ENCODE measurements around the gene WDR53.
"Not testable (repeated sequence)": the region's sequence is repeated elsewhere in the genome, so short reads cannot be mapped to it uniquely, and the experiment has no call there.

WDR53 gene

DNA sequence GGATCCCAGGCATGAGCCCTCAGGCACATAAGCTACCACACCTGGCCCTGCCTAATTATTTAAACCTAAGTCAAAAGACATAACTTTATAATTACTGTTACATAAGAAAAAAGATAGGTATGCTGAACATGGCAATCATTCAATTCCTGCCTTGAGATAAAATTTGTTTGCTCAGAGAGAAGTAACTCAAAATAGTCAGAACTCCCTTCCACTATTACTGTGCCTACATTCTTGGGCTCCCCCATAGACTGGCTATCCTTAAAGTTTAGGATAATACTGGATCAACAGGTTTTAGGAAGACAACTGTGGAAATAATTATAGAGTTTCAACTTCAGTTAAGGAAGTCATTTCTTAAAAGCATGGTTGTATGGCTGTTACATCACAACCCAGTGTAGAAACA is 9.9 kb downstream of the WDR53 start:
- no peak for DNase-seq

DNA sequence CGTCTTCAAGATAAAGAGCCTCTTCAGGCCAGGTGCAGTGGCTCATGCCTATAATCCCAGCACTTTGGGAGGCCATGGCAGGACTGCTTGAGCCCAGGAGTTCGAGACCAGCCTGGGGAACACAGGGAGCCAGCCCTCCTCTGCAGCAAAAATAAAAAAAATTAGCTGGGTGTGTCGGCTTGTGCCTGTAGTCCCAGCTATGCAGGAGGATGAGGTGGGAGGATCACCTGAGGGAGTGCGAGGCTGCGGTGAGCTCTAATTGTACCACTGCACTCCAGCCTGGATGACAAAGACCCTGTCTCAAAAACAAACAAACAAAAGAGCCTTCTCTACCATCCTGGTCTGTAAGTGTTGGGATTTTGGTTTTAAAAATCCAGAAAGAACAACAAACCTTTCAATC is 11.1 kb downstream of the WDR53 start:
- DNase-seq, result no peak

DNA sequence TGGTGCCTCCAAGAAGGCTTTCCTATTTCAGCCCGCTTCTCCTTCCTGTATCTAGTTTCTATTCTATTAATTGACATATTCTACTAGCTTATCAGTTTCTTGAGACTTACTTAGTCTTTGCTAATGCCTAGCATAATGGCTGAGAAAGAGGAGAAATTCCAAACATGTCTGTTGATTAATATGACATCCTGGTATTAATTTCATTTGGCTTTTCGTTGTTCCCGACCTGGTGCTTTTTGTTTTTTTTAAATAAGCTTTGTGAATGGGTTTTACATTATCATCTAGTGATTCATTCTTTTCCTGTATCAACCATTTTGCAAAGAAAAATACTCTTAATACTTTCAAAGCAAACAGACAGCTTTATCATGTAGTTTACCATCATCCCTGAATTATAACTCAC is 13.1 kb downstream of the WDR53 start:
- DNase-seq, result no peak

DNA sequence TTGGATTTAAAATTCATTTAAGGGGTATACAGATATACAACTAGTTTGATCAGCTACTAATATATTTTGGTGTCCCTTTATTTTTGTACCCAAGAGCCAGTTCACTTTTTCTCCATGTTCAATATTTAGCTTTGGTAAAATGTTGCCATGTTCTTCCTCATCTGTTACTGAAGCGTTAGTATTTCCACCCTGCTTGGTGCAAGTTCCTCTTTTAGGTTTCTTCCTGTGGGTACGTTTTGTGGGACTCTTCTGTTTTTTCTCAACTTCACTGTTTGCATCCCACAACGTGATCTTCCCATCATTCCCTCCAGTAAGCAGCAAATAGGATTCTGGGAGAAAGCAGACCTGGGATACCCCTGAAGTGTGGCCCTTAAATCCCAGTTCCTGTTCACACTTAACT is 14.1 kb downstream of the WDR53 start:
- DNase-seq, result no peak

DNA sequence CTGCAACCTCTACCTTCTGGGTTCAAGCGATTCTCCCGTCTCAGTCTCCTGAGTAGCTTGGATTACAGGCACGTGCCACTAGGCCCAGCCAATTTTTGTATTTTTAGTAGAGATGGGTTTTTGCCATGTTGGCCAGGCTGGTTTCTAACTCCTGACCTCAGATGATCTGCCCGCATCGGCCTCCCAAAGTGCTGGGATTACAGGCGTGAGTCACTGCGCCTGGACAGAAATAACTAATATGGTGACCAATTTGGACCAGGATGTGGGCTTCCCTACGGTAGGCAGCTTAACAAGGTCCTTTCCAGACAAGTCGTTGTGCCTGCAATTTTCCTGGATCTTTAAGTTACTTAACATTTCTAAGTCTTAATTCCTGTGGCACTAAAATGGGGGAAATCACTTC is 14.8 kb downstream of the WDR53 start:
- no peak for DNase-seq

DNA sequence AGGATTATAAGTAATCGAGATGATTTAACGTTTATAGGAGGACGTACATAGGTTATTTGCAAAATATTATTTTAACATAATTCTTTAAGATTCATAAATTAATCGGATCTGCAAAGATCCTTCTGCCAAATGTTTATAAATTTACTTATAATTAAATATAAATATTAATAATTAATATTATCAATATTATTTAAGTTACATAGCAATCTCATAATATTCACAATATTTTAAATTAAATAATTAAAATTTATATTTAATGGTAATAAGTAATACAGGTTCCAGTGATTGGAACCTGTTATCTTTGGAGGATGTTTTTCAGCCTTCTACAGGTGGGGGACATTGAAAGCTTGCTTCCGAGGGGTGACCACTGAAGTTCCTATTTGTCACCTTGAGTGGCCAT is 16.1 kb downstream of the WDR53 start:
- no peak for DNase-seq

DNA sequence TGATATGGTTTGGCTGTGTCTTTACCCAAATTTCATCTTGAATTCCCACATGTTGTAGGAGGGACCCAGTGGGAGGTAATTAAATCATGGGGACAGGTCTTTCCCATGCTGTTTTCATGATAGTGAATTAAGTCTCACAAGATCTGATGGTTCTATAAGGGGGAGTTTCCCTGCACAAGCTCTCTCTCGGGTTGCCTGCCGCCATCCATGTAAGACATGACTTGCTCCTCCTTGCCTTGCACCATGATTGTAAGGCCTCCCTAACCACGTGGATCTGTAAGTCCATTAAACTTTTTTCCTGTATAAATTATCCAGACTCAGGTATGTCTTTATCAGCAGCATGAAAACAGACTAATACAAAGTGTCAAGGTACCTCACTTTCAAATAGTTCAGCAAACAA is 18.2 kb downstream of the WDR53 start:
- not testable (repeated sequence) for DNase-seq

DNA sequence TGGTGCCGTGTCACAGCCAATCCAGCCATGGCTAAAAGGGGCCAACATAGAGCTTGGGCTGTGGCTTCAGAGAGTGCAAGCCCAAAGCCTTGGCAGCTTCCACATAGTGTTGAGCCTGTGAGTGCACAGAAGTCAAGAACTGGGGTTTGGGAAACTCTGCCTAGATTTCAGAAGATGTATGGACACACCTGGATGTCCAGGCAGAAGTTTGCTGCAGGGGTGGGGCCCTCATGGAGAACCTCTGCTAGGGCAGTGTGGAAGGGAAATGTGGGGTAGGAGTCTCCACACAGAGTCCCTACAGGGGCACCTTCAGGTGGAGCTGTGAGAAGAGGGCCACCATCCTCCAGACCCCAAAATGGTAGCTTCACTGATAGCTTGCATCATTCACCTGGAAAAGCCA is 19.0 kb downstream of the WDR53 start:
- not testable (repeated sequence) for DNase-seq

DNA sequence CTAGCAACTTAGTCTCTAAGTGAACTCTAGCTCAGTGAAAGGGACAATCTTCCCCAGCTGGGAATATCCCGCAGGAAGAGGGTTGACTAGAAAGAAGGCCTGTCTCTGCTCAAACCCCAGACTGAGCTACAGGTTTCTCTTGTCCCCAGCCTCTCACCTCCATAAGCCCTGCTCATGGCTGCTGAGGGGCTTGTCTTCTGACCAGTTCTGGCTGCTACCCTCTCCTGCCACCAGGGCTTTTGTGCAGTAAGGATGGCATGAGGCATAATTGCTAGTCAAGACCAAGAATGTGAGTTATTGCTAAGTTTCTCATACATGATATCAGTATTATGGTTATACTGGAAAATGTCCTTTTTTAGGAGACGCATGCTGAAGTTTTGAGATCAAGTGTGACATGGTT is 21.3 kb downstream of the WDR53 start:
- no peak for DNase-seq

DNA sequence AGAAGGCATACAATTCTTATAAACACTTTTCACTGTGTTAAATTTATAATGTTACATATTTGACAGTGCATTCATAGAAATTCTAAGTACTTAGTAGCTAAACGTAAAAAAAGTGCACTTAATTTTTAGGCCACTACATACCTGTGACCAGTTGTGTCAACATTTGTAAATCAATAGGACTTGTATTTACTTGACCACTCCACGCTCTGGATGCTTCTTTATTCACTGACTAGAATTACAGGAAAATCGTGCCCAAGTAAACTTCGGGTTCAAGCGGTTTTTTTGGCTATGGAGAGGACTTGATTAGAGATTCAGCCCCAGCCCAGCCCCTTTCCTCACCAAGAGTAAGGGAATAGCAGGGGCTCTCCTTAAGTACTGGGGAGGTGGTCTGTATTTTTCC is 21.8 kb downstream of the WDR53 start:
- DNase-seq, result no peak

DNA sequence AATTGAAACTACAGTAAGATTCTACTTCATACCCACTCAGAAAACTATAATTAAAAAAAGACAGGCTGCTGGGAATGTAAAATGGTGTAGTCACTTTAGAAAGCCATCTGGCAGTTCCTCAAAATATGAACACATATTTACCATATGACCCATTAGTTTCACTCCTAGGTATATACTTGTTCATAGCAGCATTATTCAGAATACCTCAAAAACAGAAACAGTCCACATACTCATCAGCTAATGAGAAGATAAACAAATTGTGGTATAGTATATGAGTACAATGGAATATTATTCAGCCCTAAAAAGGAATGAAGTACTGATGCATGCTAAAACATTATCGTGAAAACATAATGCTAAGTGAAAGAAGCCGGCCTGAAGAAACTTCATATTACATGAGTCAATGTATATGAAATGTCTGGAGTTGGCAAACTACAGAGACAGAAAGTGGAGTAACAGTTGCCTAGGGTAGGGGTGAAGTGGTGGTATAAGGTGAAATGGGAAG is 23.8 kb downstream of the WDR53 start:
- no peak for DNase-seq

DNA sequence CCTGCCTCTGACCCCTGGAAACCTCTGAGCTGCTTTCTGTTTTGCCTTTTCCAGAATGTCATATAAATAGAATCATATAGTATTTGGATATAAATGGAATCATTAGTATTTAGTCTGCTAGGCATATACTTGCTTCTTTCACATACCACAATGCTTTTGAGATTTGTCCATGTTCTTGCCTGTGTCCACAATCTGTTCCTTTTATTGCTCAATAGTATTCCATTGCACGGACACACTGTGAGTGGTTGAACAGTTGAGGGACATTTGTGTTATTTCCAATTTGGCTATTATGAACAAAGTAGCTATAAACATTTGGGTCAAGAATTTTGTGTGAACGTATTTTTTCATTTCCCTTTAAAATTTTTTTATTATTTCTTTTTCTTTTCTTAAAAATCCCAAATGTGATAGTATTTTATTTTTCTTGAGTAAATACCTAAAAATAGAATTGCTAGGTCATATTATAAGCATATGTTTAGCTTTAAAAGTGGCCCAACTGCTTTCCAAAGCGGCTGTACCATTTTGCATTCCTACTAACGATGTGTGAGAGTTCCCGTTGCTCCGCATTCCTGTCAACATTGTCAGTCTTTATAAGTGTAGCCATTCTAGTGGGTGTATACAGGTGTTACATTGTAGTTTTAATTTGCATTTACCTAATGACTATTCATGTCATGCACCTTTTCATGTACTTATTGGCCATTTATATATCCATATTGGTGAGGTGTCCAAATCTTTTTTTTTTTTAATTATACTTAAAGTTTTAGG is 26.5 kb downstream of the WDR53 start:
- DNase-seq, result no peak

DNA sequence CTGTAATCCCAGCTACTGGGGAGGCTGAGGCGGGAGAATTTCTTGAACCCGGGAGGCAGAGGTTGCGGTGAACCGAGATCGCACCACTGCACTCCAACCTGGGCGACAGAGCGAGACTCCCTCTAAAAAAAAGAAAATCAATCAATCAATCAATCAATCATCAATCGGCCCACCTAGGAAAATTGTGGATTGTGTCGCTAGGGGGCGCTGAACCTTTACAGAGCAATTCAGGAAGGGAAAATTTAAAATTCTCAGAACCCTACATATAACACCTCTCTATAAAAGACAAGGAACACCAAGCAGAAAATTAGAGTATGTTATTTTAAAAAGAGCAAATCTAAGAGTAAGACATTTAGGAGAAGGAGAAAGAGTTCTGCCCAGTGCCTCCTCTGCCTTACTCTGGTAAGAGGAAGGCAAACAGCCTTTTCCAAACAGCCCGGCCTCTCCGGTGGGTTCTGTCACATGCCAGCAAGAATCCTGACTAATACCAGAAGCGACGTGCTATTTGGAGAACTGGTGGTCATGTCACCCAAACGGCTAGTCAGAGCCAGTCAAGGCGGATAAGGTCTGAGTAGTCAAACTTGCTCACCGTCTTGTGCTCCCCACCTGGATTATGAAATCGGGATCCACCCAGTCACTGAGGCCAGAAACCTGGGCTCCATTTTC is 30.9 kb downstream of the WDR53 start:
- DNase-seq, result peak; percentile 22 to 72 (median 42)

DNA sequence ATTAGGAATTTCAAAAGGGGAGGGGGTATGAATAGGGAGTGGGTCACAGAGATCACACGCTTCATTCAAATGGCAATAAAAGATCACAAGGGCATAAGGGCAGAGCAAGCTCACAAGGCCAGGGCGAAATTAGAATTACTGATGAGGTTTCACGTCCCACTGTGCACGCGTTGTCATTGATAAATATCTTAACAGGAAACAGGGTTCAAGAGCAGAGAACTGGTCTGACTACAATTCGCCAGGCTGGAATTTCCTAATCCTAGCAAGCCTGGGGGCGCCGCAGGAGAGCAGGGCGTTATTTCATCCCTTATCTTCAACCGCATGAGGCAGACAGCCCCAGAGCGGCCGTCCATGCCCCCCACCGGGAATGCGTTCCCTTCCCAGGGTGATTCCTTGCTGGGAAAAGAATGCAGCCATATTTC is 35.1 kb downstream of the WDR53 start:
- no peak for DNase-seq

DNA sequence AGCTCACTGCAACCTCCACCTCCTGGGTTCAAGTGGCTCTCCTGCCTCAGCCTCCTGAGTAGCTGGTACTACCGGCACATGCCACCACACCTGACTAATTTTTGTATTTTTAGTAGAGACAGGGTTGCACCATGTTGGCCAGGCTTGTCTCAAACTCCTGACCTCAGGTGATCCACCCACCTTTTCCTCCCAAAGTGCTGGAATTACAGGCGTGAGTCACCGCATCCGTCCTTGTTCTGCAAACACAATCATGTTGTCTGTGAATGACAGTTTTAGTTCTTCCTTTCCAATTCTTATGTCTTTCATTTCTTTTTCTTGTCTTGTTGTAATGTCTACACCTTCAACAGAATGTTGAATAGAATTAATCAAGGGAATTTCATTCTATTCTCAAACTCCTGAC is 36.9 kb downstream of the WDR53 start:
- no peak for DNase-seq

DNA sequence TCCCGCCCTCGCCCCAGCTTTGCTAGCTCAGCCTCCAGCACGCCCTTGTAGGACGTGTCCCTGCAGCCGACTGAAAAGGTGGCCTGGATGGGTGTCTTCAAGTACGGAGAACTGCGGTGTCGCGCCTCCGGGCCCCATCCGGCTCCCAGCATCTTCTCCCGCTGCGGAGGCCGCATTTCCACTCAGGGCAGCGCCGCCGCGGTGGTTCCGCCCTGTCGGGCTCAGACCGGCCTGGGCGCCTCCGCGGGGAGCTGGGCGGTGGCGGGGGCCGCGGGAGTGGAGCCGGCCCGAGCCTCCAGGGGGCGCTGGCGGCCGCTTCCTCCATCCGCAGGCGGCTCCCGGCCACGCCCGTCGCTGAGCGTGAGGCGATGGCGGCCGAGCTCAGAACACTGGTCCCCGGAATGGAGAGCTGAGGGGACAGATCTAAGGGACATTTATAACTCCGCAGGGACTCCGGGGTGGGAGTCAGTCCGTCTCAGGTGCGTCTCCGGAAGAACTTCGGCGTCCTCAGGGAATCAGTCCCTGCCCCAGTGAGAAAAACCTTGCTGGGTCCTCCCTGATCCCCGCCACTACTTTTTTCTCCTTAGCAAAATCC is 39.6 kb downstream of the WDR53 start:
- peak; percentile 54 to 85 (median 62) for DNase-seq

DNA sequence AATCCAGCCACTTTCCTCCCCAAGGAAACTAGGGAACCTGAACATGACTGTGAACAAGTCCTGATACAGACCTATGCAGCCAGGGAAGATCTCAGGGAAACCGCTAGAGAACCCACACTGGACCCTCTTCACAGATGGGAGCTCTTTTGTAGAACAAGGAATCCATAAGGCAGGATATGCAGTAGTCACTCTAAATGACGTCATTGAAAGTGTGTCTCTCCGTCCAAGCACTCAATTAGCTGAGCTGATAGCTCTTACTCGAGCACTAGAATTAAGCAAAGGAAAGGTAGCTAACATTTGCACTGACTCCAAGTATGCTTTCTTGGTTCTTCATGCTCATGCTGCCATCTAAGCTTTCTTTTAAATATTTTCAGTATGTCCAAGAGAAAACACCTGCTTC is 43.2 kb downstream of the WDR53 start:
- DNase-seq, result no peak

DNA sequence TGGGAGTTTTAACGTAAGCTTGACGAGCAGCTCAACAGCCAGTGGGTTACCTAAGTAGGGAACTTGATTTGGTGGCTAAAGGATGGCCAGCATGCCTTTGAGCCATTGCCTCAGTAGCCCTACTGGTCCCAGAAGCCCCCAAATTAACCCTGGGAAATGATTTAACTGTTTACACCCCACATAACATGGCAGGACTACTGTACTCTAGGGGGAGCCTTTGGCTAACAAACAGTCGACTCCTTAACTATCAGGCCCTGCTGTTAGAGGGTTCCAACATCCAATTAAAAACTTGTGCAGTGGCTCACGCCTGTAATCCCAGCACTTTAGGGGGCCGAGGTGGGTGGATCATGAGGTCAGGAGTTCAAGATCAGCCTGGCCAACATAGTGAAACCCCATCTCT is 43.8 kb downstream of the WDR53 start:
- DNase-seq, result no peak

DNA sequence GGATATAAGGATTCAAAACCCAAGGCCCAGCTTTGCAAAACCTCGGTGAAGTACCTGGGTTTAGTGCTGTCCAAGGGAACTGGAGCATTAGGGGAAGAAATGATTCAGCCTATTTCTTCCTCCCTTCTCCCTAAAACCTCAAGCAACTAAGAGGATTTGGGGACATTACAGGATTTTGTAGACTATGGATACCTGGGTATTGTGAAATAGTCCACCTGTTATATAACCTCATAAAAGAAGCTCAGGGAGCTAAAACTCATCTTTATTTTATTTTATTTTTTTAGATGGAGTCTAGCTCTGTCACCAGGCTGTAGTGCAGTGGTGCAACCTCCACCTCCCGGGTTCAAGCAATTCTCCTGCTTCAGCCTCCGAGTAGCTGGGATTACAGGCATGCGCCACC is 44.5 kb downstream of the WDR53 start:
- DNase-seq, result no peak

DNA sequence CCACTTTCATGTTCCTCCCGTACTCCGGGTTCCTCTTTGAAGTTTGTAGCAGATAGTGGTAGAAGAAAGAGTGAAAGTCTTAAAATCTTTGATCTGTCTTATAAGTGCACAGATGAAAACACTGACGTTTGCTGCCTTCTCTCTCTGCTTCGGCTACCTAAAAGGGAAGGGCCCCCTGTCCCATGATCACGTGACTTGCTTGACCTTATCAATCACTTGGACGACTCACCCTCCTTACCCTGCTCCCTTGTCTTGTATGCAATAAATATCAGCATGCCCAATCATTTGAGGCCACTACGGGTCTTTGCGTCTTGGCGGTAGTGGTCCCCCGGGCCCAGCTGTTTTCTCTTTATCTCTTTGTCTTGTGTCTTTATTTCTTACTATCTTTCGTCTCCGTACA is 47.1 kb downstream of the WDR53 start:
- not testable (repeated sequence) for DNase-seq

DNA sequence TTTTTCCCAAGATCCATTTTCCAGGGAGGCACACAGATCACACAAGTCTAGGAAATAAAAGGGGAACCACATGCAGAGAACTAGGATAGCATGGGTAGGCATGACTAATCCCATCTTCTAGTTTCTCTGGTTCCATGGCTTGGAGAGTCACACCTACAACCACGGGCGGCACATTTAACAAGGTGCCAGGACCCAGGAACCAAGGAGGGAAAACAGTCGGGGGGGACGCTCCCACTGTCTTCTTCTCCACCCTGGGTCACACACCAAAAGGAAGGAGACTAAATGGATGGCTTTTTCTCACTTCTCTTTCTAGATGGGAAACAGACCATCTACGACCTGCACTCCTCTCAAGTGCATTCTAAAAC is 48.7 kb downstream of the WDR53 start:
- DNase-seq, result peak in 1 of 5 donors; percentile 10

DNA sequence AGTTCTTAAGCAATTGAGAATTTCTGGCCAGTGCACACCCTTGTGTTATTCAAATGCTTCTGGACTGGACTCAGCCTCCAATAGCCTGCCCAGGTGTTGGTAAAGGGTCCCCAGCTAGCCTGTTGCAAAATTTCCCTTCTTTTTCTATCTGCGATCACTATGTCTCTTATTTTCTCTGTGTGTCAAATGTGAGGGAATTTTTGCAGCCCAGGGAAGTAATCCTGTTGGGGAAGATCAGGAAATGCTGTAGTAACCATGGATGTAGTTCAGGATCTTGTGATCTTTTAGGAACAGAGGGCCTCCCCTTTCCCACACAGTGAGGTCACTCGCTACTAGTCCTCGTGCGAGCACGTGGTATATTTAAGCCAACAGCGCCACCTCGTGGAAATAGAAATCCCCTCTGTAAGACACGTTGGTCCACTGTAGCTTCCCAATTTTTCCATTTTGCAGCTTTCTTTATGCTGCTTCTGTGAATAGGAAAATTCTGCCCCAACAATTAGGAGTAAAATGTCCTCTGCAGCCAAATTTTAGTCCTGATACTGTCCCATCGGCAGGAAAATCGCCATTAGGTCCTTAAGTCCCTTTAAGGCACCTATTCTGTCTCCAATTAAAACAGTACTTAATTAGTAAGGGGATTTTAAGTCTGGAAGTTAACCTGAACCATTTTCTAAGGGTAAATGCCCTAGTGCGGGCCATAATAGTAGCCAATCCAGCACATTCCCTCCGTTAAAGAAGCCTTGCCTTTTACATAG is 49.2 kb downstream of the WDR53 start:
- peak in 4 of 5 donors; percentile 31 to 56 (median 48) for DNase-seq

DNA sequence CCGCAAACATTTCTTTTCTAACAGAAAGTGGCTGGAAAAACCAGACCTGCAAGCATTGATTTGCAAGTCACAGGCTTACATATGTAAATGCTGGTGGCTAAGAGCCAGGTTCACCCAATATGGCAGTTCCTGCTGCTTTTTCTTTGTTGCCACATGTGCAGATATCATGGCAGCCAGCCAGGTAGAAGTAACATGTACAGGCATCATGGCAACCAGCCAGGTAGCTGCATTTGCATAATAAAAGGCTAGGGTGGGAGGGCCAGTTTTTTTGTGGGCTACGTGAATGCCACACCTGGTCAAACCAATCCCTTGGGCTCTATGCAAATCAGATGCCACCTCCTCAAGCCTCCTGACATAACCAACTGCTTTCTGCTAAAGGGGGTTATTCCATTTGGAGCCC is 50.4 kb downstream of the WDR53 start:
- DNase-seq, result no peak

All from T-helper 1 cell (primary cell).